ENCODE measurements around the gene ARHGAP15. TPM values are rescaled to one million over a fixed set of nuclear protein-coding genes. Genes with fewer than 3 reads are reported as not detected.

ARHGAP15 gene
- total RNA-seq, 2 experiments from 2014 or later: 72.1 to 98.4 TPM

DNA sequence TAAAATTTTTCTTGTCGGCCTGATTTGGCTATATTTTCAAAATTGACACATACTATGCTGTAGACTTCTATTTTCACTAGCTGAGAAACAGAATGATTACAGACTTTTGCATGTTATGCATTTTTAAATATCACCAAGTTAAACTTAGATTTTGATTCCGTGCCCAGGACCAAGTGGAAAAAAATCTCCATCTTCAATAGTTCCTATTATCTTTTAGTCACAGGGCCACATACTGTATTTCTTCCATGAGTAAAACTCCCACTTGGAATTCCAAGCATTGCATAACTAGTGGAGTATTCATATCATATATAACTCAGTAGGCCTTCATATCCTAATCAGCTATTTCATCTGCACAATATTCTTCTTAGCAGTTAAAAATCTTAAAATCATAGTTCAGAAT is 470.9 kb downstream of the ARHGAP15 start:
- no peak overlapping the region for H3K27ac ChIP-seq (ENCODE audit: low read depth, low read length, poor library complexity, severe bottlenecking)
- CTCF ChIA-PET (ENCODE audit: unreplicated experiment): no interaction called here
- BruUV-seq (replicated peaks): no TSS peak
- H3K4me1 ChIP-seq (ENCODE audit: insufficient read depth, low read length, poor library complexity, severe bottlenecking): no peaks in the 10 kb centered on the region
- no peak overlapping the region for H2AFZ ChIP-seq (ENCODE audit: low read length)
- H3K36me3 ChIP-seq (ENCODE audit: insufficient read depth, low read length): no peaks in the 10 kb centered on the region
- no peaks in the 10 kb centered on the region for H3K9me3 ChIP-seq (ENCODE audit: low read length)
- no peak for DNase-seq (ENCODE audit: low spot score)
- H3K4me3 ChIP-seq (ENCODE audit: low read depth, low read length, poor library complexity, severe bottlenecking): no peak overlapping the region
- H3K4me2 ChIP-seq (ENCODE audit: low read length): no peak overlapping the region
- no peak for TF ChIP-seq EZH2phosphoT487 (IDR thresholded peaks at IDR 0.05; ENCODE audit: borderline replicate concordance, low read depth, low read length)
- TF ChIP-seq, protein P1, sequence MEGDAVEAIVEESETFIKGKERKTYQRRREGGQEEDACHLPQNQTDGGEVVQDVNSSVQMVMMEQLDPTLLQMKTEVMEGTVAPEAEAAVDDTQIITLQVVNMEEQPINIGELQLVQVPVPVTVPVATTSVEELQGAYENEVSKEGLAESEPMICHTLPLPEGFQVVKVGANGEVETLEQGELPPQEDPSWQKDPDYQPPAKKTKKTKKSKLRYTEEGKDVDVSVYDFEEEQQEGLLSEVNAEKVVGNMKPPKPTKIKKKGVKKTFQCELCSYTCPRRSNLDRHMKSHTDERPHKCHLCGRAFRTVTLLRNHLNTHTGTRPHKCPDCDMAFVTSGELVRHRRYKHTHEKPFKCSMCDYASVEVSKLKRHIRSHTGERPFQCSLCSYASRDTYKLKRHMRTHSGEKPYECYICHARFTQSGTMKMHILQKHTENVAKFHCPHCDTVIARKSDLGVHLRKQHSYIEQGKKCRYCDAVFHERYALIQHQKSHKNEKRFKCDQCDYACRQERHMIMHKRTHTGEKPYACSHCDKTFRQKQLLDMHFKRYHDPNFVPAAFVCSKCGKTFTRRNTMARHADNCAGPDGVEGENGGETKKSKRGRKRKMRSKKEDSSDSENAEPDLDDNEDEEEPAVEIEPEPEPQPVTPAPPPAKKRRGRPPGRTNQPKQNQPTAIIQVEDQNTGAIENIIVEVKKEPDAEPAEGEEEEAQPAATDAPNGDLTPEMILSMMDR (conservative IDR thresholded peaks at IDR 0.05; ENCODE audit: low read length): no peak
- POLR2A ChIA-PET: interaction anchor here (0.5 to 1.4 kb wide), 4 partner anchors 10 to 57 kb away, joined by 3 to 8 read pairs (median 4); no protein-coding TSS in a partner anchor
- intact Hi-C loops (cut with micrococcal nuclease; ENCODE audit: unreplicated experiment): no loop called here
- H4K20me1 ChIP-seq (ENCODE audit: insufficient read depth, low read length): no peaks in the 10 kb centered on the region
- no peaks in the 10 kb centered on the region for H3K79me2 ChIP-seq (ENCODE audit: insufficient read depth, low read depth, low read length)
- H3K9me2 ChIP-seq (ENCODE audit: insufficient read depth, low read length): no peaks in the 10 kb centered on the region

DNA sequence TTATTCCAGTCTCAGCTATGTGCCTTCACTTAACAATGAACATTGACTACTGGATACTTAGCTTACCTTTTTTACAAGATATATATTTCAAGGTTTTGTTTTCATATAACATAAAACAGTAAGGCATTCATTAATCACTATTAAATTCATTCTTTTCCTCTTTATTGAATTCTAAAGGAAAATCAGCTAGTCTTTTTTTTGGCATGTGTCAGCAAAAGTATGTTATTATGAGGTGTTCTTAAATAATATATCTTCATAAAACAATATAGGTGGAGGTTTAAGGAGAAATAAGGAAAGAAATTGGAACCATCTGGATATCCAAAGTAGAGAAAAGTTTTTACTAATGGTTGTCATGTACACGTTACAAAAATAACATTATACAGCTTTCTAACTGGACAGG is 472.6 kb downstream of the ARHGAP15 start:
- Histone ChIP-seq H3K36me3 (ENCODE audit: insufficient read depth, low read length) (no peaks in the 10 kb centered on the region), H3K4me1 (ENCODE audit: insufficient read depth, low read length, poor library complexity, severe bottlenecking) (no peaks in the 10 kb centered on the region), H3K79me2 (ENCODE audit: insufficient read depth, low read depth, low read length) (no peaks in the 10 kb centered on the region), H4K20me1 (ENCODE audit: insufficient read depth, low read length) (no peaks in the 10 kb centered on the region), H3K9me2 (ENCODE audit: insufficient read depth, low read length) (no peaks in the 10 kb centered on the region), H3K27ac (ENCODE audit: low read depth, low read length, poor library complexity, severe bottlenecking) (no peak overlapping the region), H3K9me3 (ENCODE audit: low read length) (no peaks in the 10 kb centered on the region), H3K4me2 (ENCODE audit: low read length) (no peak overlapping the region), H3K4me3 (ENCODE audit: low read depth, low read length, poor library complexity, severe bottlenecking) (no peak overlapping the region), H2AFZ (ENCODE audit: low read length) (no peak overlapping the region)
- no TSS peak for BruUV-seq (replicated peaks)
- ChIA-PET POLR2A (interaction anchor here (0.6 to 1.1 kb wide), 3 partner anchors 15 to 453 kb away, joined by 3 to 5 read pairs (median 4); no protein-coding TSS in a partner anchor), CTCF (ENCODE audit: unreplicated experiment) (no interaction called here)
- DNase-seq (ENCODE audit: low spot score): no peak
- TF ChIP-seq, protein P1 (conservative IDR thresholded peaks at IDR 0.05; ENCODE audit: low read length): no peak
- no peak for TF ChIP-seq EZH2phosphoT487 (IDR thresholded peaks at IDR 0.05; ENCODE audit: borderline replicate concordance, low read depth, low read length)
- intact Hi-C loops (cut with micrococcal nuclease; ENCODE audit: unreplicated experiment): no loop called here

DNA sequence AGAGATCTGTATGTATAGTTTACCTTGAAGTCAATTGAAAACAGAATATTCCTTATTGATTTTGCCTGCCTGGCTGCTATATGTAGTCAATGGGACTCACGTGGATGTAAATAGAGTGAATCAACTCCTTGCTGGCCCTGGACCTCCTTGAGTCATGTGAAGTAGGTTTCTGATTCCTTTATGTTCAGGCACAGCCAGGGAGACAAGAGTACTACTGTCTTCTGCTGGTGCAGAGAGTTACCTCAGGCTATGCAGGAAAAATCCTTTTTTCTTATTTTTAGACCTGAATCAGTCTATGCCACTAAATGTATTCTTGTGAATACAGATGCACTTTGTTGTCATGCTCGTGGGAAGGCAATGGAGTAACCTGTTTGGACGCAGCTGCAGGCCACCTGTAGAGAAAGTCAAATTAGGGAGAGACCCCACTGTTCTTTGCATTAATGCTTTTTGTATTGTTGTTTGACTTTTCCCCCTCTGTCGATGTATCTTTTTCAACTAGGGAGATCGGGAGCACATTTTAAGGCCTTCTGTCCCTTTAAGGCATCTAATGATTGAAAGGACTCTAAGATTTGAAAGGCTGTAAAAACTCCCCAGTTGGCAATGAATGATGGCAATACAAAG is 473.9 kb downstream of the ARHGAP15 start:
- no peaks in the 10 kb centered on the region for H4K20me1 ChIP-seq (ENCODE audit: insufficient read depth, low read length)
- no peaks in the 10 kb centered on the region for H3K9me2 ChIP-seq (ENCODE audit: insufficient read depth, low read length)
- ChIA-PET POLR2A (interaction anchor here (0.7 kb wide), 1 partner anchor 791 kb away, joined by 3 read pairs; no protein-coding TSS in a partner anchor), CTCF (ENCODE audit: unreplicated experiment) (no interaction called here)
- H3K27ac ChIP-seq (ENCODE audit: low read depth, low read length, poor library complexity, severe bottlenecking): no peak overlapping the region
- no peak overlapping the region for H3K4me2 ChIP-seq (ENCODE audit: low read length)
- no peaks in the 10 kb centered on the region for H3K4me1 ChIP-seq (ENCODE audit: insufficient read depth, low read length, poor library complexity, severe bottlenecking)
- TF ChIP-seq, protein P1 (conservative IDR thresholded peaks at IDR 0.05; ENCODE audit: low read length): no peak
- TF ChIP-seq EZH2phosphoT487 (IDR thresholded peaks at IDR 0.05; ENCODE audit: borderline replicate concordance, low read depth, low read length): no peak
- BruUV-seq (replicated peaks): no TSS peak
- intact Hi-C loops (cut with micrococcal nuclease; ENCODE audit: unreplicated experiment): no loop called here
- H2AFZ ChIP-seq (ENCODE audit: low read length): no peak overlapping the region
- H3K79me2 ChIP-seq (ENCODE audit: insufficient read depth, low read depth, low read length): no peaks in the 10 kb centered on the region
- DNase-seq (ENCODE audit: low spot score): no peak
- H3K4me3 ChIP-seq (ENCODE audit: low read depth, low read length, poor library complexity, severe bottlenecking): no peak overlapping the region
- H3K36me3 ChIP-seq (ENCODE audit: insufficient read depth, low read length): no peaks in the 10 kb centered on the region
- no peaks in the 10 kb centered on the region for H3K9me3 ChIP-seq (ENCODE audit: low read length)

Data from OCI-LY7 (cell line).